Measurements from ENCODE around the gene PFN1. TPM values are rescaled to one million over a fixed set of nuclear protein-coding genes. Genes with fewer than 3 reads are reported as not detected.

PFN1 gene
- total RNA-seq, 1 experiment from 2014 or later = 1,213 TPM

- ATAC-seq (no peak), DNase-seq (ENCODE audit: low read depth, low spot score) (no peak)
- Histone ChIP-seq H3K4me3 (replicated peaks in 1 of 2; ENCODE audit: low read depth in 1 of 2, low read length in 2 of 2) (0 out of 4 replicates have a peak overlapping the region, but pooled peaks of 1 of the 2 experiments have one; percentile 13), H3K79me2 (ENCODE audit: insufficient read depth, low read length) (peaks cover 13% of the 10 kb centered on the region; the same call in 1 of the 2 replicates), H3K27ac (ENCODE audit: low read depth, low read length) (peak overlapping the region; percentile 90), H3K9me2 (ENCODE audit: insufficient read depth) (no peaks in the 10 kb centered on the region), H2AFZ (ENCODE audit: low read depth, low read length, poor library complexity, severe bottlenecking) (no peak overlapping the region), H3K4me1 (ENCODE audit: control insufficient read depth in 1 of 2, insufficient read depth in 2 of 2, low read length in 2 of 2) (peaks cover 19 to 33% of the 10 kb centered on the region in 2 experiments), H3K9ac (ENCODE audit: low read length) (peak overlapping the region; percentile 80; the same call in 1 of the 2 replicates), H3K9me3 (ENCODE audit: control insufficient read depth in 1 of 2, insufficient read depth in 1 of 2, low read depth in 1 of 2, low read length in 2 of 2) (no peaks in the 10 kb centered on the region), H3K27me3 (ENCODE audit: insufficient read depth, low read length) (no peaks in the 10 kb centered on the region), H3K36me3 (ENCODE audit: control insufficient read depth in 1 of 2, insufficient read depth in 2 of 2, low read length in 2 of 2) (peaks cover 4 to 19% of the 10 kb centered on the region in 2 experiments; a peak in 3 of 4 replicates), H4K20me1 (ENCODE audit: insufficient read depth) (no peaks in the 10 kb centered on the region), H3K4me2 (ENCODE audit: low read length) (peak overlapping the region; percentile 84)
- ChIA-PET RAD21 (ENCODE audit: low non-redundant PET in 1 of 2, low total read pairs in 2 of 2, uncharacterized antibody in 2 of 2, unreplicated experiment in 2 of 2) (no interaction called here), POLR2A (interaction anchor here (1.5 to 5.0 kb wide), 4 partner anchors 17 to 29 kb away, joined by 7 to 45 read pairs (median 14); partner anchors contain the start of genes CAMTA2, ENO3, PFN1 and RNF167), CTCF (interaction anchor here (1.0 kb wide), 1 partner anchor 29 kb away, joined by 3 read pairs; the partner anchor contains the start of genes RNF167 and SLC25A11)
- TSS peak; percentile 50 for BruUV-seq (replicated peaks)
- TF ChIP-seq EGR1 (IDR thresholded peaks at IDR 0.05; ENCODE audit: low read depth) (no peak), CBX3 (IDR thresholded peaks at IDR 0.05; ENCODE audit: low read depth) (no peak), JUND (IDR thresholded peaks at IDR 0.05) (no peak), ZFX (IDR thresholded peaks at IDR 0.05) (no peak), ELF1 (IDR thresholded peaks at IDR 0.05; ENCODE audit: borderline replicate concordance, low read depth) (no peak), EZH2 (IDR thresholded peaks at IDR 0.05) (no peak)
- TF ChIP-seq, protein P1, sequence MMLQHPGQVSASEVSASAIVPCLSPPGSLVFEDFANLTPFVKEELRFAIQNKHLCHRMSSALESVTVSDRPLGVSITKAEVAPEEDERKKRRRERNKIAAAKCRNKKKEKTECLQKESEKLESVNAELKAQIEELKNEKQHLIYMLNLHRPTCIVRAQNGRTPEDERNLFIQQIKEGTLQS (IDR thresholded peaks at IDR 0.05) = no peak
- TF ChIP-seq, protein P2, sequence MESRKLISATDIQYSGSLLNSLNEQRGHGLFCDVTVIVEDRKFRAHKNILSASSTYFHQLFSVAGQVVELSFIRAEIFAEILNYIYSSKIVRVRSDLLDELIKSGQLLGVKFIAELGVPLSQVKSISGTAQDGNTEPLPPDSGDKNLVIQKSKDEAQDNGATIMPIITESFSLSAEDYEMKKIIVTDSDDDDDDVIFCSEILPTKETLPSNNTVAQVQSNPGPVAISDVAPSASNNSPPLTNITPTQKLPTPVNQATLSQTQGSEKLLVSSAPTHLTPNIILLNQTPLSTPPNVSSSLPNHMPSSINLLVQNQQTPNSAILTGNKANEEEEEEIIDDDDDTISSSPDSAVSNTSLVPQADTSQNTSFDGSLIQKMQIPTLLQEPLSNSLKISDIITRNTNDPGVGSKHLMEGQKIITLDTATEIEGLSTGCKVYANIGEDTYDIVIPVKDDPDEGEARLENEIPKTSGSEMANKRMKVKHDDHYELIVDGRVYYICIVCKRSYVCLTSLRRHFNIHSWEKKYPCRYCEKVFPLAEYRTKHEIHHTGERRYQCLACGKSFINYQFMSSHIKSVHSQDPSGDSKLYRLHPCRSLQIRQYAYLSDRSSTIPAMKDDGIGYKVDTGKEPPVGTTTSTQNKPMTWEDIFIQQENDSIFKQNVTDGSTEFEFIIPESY (IDR thresholded peaks at IDR 0.05; ENCODE audit: extremely low read depth, insufficient replicate concordance, low read length) = no peak
- intact Hi-C loops (cut with micrococcal nuclease) = no loop called here
Observed at GRCh38 chr17:4969551-4970173, 21.3 kb upstream of the PFN1 start.

All from HCT116 (cell line).